GM18870 (cell line): ENCODE measurements around the gene PDE4DIP.
"Not testable (repeated sequence)": the region's sequence is repeated elsewhere in the genome, so short reads cannot be mapped to it uniquely, and the experiment has no call there.

Experiments
- ATAC-seq: cut with Tn5 transposase; IDR thresholded peaks from one replicate; pipeline ENCODE4 v1.9.1; 2021; ENCODE audit warnings: moderate library complexity; ENCODE audit not compliant: unreplicated experiment

PDE4DIP gene

GRCh38 chr1:149033916-149034315 lies 189.7 kb downstream of the PDE4DIP start:
- not testable (repeated sequence) for ATAC-seq

GRCh38 chr1:149043056-149043455 lies 198.8 kb downstream of the PDE4DIP start:
- not testable (repeated sequence) for ATAC-seq

GRCh38 chr1:149064611-149065010 lies 220.4 kb downstream of the PDE4DIP start:
- ATAC-seq = not testable (repeated sequence)

- not testable (repeated sequence) for ATAC-seq
Measured at GRCh38 chr1:149075505-149076127, 231.4 kb downstream of the PDE4DIP start.
